Adrenal gland (tissue), 5 donors: ENCODE data around the gene SLC45A2.

Experiments used
- CTCF ChIP-seq, 6 experiments: fragments of 450-650 bp in 4 of 6; fragments of 200-600 bp in 2 of 6; sonication (generic) in 1 of 6; IDR thresholded peaks; 1 replicate in 5 of 6; 2 replicates in 1 of 6; pipeline versions ENCODE4 v1.5.1 to v1.8.0; 2016 to 2021; ENCODE audit warnings: antibody characterized with exemption in 6 of 6, mild to moderate bottlenecking in 2 of 6, moderate library complexity in 1 of 6
- POLR2A ChIP-seq, 2 donors: fragments of 450-650 bp; IDR thresholded peaks; one replicate each; pipeline ENCODE4 v1.6.1; 2017; ENCODE audit warnings: antibody characterized with exemption in 2 of 2, mild to moderate bottlenecking in 2 of 2, moderate library complexity in 1 of 2
- donor health status: DM: no; HTN: no; CAD: no.

GRCh38 chr5:33936381-33937016 lies 48.0 kb downstream of the SLC45A2 start, which contains the start of gene RXFP3:
- no peak for TF ChIP-seq CTCF (IDR thresholded peaks at IDR 0.05)
- no peak for TF ChIP-seq POLR2A (IDR thresholded peaks at IDR 0.05)
